SK-N-SH treated with all-trans-retinoic acid at 6 μM for 48 hours (cell line): ENCODE results near the gene EXOC5.

Source experiments
- ATAC-seq: fragments of 200-7000 bp; cut with Tn5 transposase; 3 replicates; pipeline ENCODE4 v1.9.1; 2020; ENCODE audit warnings: mild to moderate bottlenecking, moderate library complexity
- ARNTL ChIP-seq: fragments of 450-650 bp; formaldehyde crosslinking; IDR thresholded peaks from 2 replicates; pipeline ENCODE4 v1.5.0; 2020; ENCODE audit warnings: low read depth, mild to moderate bottlenecking, moderate library complexity, borderline replicate concordance
- BACH2 ChIP-seq: fragments of 250-450 bp; sonication (Bioruptor Pico); IDR thresholded peaks from 2 replicates; pipeline ENCODE4 v1.9.0; 2021; ENCODE audit warnings: mild to moderate bottlenecking, borderline replicate concordance
- CSDC2 ChIP-seq: fragments of 250-450 bp; sonication (Bioruptor Pico); IDR thresholded peaks from 2 replicates; pipeline ENCODE4 v1.5.0; 2020; ENCODE audit warnings: mild to moderate bottlenecking, moderate library complexity
- CSRNP3 ChIP-seq: fragments of 250-450 bp; sonication (Bioruptor Pico); IDR thresholded peaks from 2 replicates; pipeline ENCODE4 v1.5.1; 2021; ENCODE audit warnings: mild to moderate bottlenecking, moderate library complexity
- ESRRG ChIP-seq: fragments of 250-450 bp; sonication (Bioruptor Pico); IDR thresholded peaks from 2 replicates; pipeline ENCODE4 v1.6.1; 2021; ENCODE audit warnings: mild to moderate bottlenecking
- GLIS3 ChIP-seq: fragments of 250-450 bp; sonication (Bioruptor Pico); IDR thresholded peaks from 2 replicates; pipeline ENCODE4 v1.5.0; 2020; ENCODE audit warnings: mild to moderate bottlenecking, moderate library complexity
- ISL1 ChIP-seq: fragments of 250-450 bp; sonication (Bioruptor Pico); IDR thresholded peaks from 2 replicates; pipeline ENCODE4 v2.1.2; 2022; ENCODE audit warnings: mild to moderate bottlenecking, moderate library complexity
- OSR1 ChIP-seq: fragments of 250-450 bp; sonication (Bioruptor Pico); IDR thresholded peaks from 2 replicates; pipeline ENCODE4 v1.8.0; 2022; ENCODE audit warnings: moderate library complexity, mild to moderate bottlenecking, inconsistent platforms
- POU6F1 ChIP-seq: fragments of 250-450 bp; sonication (Bioruptor Pico); IDR thresholded peaks from 2 replicates; pipeline ENCODE4 v1.8.0; 2021; ENCODE audit warnings: low read depth, mild to moderate bottlenecking, moderate library complexity, borderline replicate concordance
- RARB ChIP-seq: fragments of 250-450 bp; sonication (Bioruptor Pico); IDR thresholded peaks from 2 replicates; pipeline ENCODE4 v1.8.0; 2021; ENCODE audit warnings: mild to moderate bottlenecking, moderate library complexity
- SNAI2 ChIP-seq: fragments of 250-450 bp; sonication (Bioruptor Pico); IDR thresholded peaks from 2 replicates; pipeline ENCODE4 v1.5.0; 2020; ENCODE audit warnings: mild to moderate bottlenecking, moderate library complexity
- ZFP3 ChIP-seq: fragments of 250-450 bp; sonication (Bioruptor Pico); IDR thresholded peaks from 2 replicates; pipeline ENCODE4 v1.5.0; 2020; ENCODE audit warnings: mild to moderate bottlenecking, moderate library complexity
- ZFP30 ChIP-seq: fragments of 450-650 bp; formaldehyde crosslinking; IDR thresholded peaks from 2 replicates; pipeline ENCODE4 v1.5.0; 2022; ENCODE audit warnings: mild to moderate bottlenecking, moderate library complexity
- ZNF565 ChIP-seq: fragments of 450-650 bp; formaldehyde crosslinking; conservative IDR thresholded peaks from 2 replicates; pipeline ENCODE4 v1.5.0; 2020; ENCODE audit warnings: low read depth, mild to moderate bottlenecking, moderate library complexity
- ZNF70 ChIP-seq: fragments of 450-650 bp; formaldehyde crosslinking; IDR thresholded peaks from 2 replicates; pipeline ENCODE4 v1.5.0; 2020; ENCODE audit warnings: mild to moderate bottlenecking, moderate library complexity
- ZNF8 ChIP-seq: fragments of 450-650 bp; formaldehyde crosslinking; IDR thresholded peaks from 2 replicates; pipeline ENCODE4 v1.5.0; 2020; ENCODE audit warnings: mild to moderate bottlenecking, moderate library complexity
- TF ChIP-seq, protein P1 (sequence below): fragments of 250-450 bp; sonication (Bioruptor Pico); IDR thresholded peaks from 2 replicates; pipeline ENCODE4 v1.5.1; 2020; ENCODE audit warnings: low read depth, mild to moderate bottlenecking, moderate library complexity
- TF ChIP-seq, protein P2 (sequence below): fragments of 250-450 bp; sonication (Bioruptor Pico); IDR thresholded peaks from 2 replicates; pipeline ENCODE4 v1.5.0; 2020; ENCODE audit warnings: mild to moderate bottlenecking, moderate library complexity
- TF ChIP-seq, protein P3 (sequence below): fragments of 250-450 bp; sonication (Bioruptor Pico); IDR thresholded peaks from 2 replicates; pipeline ENCODE4 v1.8.0; 2020; ENCODE audit warnings: mild to moderate bottlenecking, moderate library complexity, borderline replicate concordance

The EXOC5 gene

DNA sequence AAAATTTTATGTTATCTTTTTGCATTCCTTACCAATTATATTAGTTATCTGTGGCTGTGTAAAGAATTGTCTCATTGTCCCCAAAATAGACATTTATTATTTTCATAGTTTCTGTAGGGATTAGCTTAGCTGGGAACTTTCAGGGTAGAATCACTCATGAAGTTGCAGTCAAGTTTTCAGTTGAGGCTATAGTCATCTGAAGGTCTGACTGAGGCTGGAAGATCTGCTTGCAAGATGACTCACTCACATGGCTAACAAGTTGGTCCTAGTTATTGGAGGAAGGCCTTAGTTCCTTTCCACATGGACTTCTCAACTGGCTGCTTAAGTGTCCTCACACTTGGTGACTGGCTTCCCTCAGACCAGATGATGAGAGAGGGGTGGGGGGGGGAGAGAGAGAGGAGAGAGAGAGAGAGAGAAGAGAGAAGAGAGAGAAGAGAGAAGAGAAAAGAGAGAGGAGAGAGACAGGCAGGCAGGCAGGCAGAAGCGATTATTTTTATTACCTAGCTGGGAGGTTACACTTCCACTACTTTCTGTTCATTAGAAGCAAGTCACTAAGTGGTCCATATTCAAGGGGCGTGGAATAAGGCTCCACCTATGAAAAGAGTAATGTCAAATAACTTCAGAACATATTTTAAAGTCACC is 6.4 kb upstream of the EXOC5 start:
- no peak for TF ChIP-seq RARB (CRISPR knock-in tag)
- TF ChIP-seq ZFP3 (CRISPR knock-in tag): no peak
- TF ChIP-seq CSRNP3: no peak
- no peak for ATAC-seq

- TF ChIP-seq, protein P1, sequence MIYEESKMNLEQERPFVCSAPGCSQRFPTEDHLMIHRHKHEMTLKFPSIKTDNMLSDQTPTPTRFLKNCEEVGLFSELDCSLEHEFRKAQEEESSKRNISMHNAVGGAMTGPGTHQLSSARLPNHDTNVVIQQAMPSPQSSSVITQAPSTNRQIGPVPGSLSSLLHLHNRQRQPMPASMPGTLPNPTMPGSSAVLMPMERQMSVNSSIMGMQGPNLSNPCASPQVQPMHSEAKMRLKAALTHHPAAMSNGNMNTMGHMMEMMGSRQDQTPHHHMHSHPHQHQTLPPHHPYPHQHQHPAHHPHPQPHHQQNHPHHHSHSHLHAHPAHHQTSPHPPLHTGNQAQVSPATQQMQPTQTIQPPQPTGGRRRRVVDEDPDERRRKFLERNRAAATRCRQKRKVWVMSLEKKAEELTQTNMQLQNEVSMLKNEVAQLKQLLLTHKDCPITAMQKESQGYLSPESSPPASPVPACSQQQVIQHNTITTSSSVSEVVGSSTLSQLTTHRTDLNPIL (CRISPR knock-in tag): no peak
- TF ChIP-seq SNAI2 (CRISPR knock-in tag) (no peak), ISL1 (CRISPR knock-in tag) (no peak), GLIS3 (CRISPR knock-in tag) (no peak), CSDC2 (CRISPR knock-in tag) (no peak), ZNF70 (CRISPR knock-in tag) (no peak), ESRRG (no peak), CSRNP3 (no peak), ZNF8 (CRISPR knock-in tag) (no peak), OSR1 (CRISPR knock-in tag) (no peak), ARNTL (CRISPR knock-in tag) (no peak)
- TF ChIP-seq, protein P2, sequence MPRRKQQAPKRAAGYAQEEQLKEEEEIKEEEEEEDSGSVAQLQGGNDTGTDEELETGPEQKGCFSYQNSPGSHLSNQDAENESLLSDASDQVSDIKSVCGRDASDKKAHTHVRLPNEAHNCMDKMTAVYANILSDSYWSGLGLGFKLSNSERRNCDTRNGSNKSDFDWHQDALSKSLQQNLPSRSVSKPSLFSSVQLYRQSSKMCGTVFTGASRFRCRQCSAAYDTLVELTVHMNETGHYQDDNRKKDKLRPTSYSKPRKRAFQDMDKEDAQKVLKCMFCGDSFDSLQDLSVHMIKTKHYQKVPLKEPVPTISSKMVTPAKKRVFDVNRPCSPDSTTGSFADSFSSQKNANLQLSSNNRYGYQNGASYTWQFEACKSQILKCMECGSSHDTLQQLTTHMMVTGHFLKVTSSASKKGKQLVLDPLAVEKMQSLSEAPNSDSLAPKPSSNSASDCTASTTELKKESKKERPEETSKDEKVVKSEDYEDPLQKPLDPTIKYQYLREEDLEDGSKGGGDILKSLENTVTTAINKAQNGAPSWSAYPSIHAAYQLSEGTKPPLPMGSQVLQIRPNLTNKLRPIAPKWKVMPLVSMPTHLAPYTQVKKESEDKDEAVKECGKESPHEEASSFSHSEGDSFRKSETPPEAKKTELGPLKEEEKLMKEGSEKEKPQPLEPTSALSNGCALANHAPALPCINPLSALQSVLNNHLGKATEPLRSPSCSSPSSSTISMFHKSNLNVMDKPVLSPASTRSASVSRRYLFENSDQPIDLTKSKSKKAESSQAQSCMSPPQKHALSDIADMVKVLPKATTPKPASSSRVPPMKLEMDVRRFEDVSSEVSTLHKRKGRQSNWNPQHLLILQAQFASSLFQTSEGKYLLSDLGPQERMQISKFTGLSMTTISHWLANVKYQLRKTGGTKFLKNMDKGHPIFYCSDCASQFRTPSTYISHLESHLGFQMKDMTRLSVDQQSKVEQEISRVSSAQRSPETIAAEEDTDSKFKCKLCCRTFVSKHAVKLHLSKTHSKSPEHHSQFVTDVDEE (CRISPR knock-in tag): no peak
- no peak for ATAC-seq
Observed at GRCh38 chr14:57274551-57274950, 5.8 kb upstream of the EXOC5 start.

- TF ChIP-seq BACH2 (no peak), CSDC2 (CRISPR knock-in tag) (no peak), ISL1 (CRISPR knock-in tag) (no peak), ZFP30 (no peak), ESRRG (no peak), ZNF565 (CRISPR knock-in tag) (no peak), ARNTL (CRISPR knock-in tag) (no peak), SNAI2 (CRISPR knock-in tag) (no peak), ZNF70 (CRISPR knock-in tag) (no peak), CSRNP3 (no peak), POU6F1 (CRISPR knock-in tag) (no peak), GLIS3 (CRISPR knock-in tag) (no peak)
- TF ChIP-seq, protein P1 (CRISPR knock-in tag): no peak
- TF ChIP-seq, protein P3, sequence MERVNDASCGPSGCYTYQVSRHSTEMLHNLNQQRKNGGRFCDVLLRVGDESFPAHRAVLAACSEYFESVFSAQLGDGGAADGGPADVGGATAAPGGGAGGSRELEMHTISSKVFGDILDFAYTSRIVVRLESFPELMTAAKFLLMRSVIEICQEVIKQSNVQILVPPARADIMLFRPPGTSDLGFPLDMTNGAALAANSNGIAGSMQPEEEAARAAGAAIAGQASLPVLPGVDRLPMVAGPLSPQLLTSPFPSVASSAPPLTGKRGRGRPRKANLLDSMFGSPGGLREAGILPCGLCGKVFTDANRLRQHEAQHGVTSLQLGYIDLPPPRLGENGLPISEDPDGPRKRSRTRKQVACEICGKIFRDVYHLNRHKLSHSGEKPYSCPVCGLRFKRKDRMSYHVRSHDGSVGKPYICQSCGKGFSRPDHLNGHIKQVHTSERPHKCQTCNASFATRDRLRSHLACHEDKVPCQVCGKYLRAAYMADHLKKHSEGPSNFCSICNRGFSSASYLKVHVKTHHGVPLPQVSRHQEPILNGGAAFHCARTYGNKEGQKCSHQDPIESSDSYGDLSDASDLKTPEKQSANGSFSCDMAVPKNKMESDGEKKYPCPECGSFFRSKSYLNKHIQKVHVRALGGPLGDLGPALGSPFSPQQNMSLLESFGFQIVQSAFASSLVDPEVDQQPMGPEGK (CRISPR knock-in tag): no peak
- no peak for ATAC-seq
Observed at GRCh38 chr14:57273236-57273635, 4.5 kb upstream of the EXOC5 start.
